Trophoblast cell (in vitro differentiated cells and primary cell): ENCODE data around the gene PLIN4.

Experiments
- DNase-seq, 2 donors: peaks; one replicate each; pipeline ENCODE4 v3.0.0-alpha.2; 2016
- H2AFZ ChIP-seq: 2 replicates; pipeline ENCODE4 v1.6.1; 2013; ENCODE audit warnings: low read length, moderate library complexity, mild to moderate bottlenecking; ENCODE audit not compliant: insufficient read depth, poor library complexity
- H2AK5ac ChIP-seq: 2 replicates; pipeline ENCODE4 v1.6.1; 2013; ENCODE audit warnings: mild to moderate bottlenecking, low read length
- H2BK120ac ChIP-seq: 2 replicates; pipeline ENCODE4 v1.6.1; 2013; ENCODE audit warnings: low read length, mild to moderate bottlenecking, moderate library complexity; ENCODE audit not compliant: insufficient read depth, poor library complexity
- H2BK12ac ChIP-seq: 2 replicates; pipeline ENCODE4 v1.6.1; 2013; ENCODE audit warnings: mild to moderate bottlenecking, low read length, moderate library complexity
- H2BK5ac ChIP-seq: 2 replicates; pipeline ENCODE4 v1.6.1; 2013; ENCODE audit warnings: low read length, low read depth, moderate library complexity, mild to moderate bottlenecking; ENCODE audit not compliant: poor library complexity
- H3K14ac ChIP-seq: 2 replicates; pipeline ENCODE4 v1.6.1; 2013; ENCODE audit warnings: mild to moderate bottlenecking, low read length
- H3K18ac ChIP-seq: 2 replicates; pipeline ENCODE4 v1.6.1; 2013; ENCODE audit warnings: mild to moderate bottlenecking, low read length
- H3K23ac ChIP-seq: 2 replicates; pipeline ENCODE4 v1.6.1; 2013; ENCODE audit warnings: low read length
- H3K27ac ChIP-seq: 2 replicates; pipeline ENCODE4 v1.5.1; 2013; ENCODE audit warnings: low read depth, mild to moderate bottlenecking, inconsistent platforms, low read length, moderate library complexity
- H3K27me3 ChIP-seq: 2 replicates; pipeline ENCODE4 v1.6.1; 2013; ENCODE audit warnings: inconsistent platforms, mild to moderate bottlenecking, low read length, moderate library complexity; ENCODE audit not compliant: insufficient read depth
- H3K36me3 ChIP-seq, 2 experiments: 1 replicate in 1 of 2; 2 replicates in 1 of 2; pipeline ENCODE4 v1.6.1; 2013; ENCODE audit warnings: low read length in 2 of 2, mild to moderate bottlenecking in 2 of 2, moderate library complexity in 1 of 2; ENCODE audit not compliant: insufficient read depth in 2 of 2, control insufficient read depth in 1 of 2
- H3K4ac ChIP-seq: 2 replicates; pipeline ENCODE4 v1.6.1; 2013; ENCODE audit warnings: low read depth, mild to moderate bottlenecking, low read length, moderate library complexity
- H3K4me1 ChIP-seq, 2 experiments: 1 replicate in 1 of 2; 2 replicates in 1 of 2; pipeline ENCODE4 v1.6.1; 2013; ENCODE audit warnings: low read length in 2 of 2, mild to moderate bottlenecking in 2 of 2, moderate library complexity in 1 of 2; ENCODE audit not compliant: insufficient read depth in 2 of 2, control insufficient read depth in 1 of 2
- H3K4me2 ChIP-seq: 2 replicates; pipeline ENCODE4 v1.6.1; 2013; ENCODE audit warnings: inconsistent platforms, mild to moderate bottlenecking, low read length, moderate library complexity
- H3K4me3 ChIP-seq: 2 replicates; pipeline ENCODE4 v1.5.1; 2013; ENCODE audit warnings: mild to moderate bottlenecking, low read depth, low read length, inconsistent platforms
- H3K79me1 ChIP-seq: one replicate; pipeline ENCODE4 v1.6.1; 2013; ENCODE audit warnings: low read length
- H3K79me2 ChIP-seq: 2 replicates; pipeline ENCODE4 v1.6.1; 2013; ENCODE audit warnings: low read length, mild to moderate bottlenecking; ENCODE audit not compliant: control insufficient read depth, insufficient read depth, poor library complexity
- H3K9ac ChIP-seq: 2 replicates; pipeline ENCODE4 v1.6.1; 2013; ENCODE audit warnings: mild to moderate bottlenecking, low read length
- H3K9me3 ChIP-seq: 2 replicates; pipeline ENCODE4 v1.6.1; 2013; ENCODE audit warnings: low read depth, mild to moderate bottlenecking, control low read depth, inconsistent platforms, low read length; ENCODE audit not compliant: insufficient read depth
- H4K12ac ChIP-seq: 2 replicates; pipeline ENCODE4 v1.6.1; 2013; ENCODE audit warnings: low read depth, mild to moderate bottlenecking, low read length, moderate library complexity
- H4K8ac ChIP-seq: 2 replicates; pipeline ENCODE4 v1.6.1; 2013; ENCODE audit warnings: low read depth, mild to moderate bottlenecking, low read length, moderate library complexity
- H4K91ac ChIP-seq: one replicate; pipeline ENCODE4 v1.6.1; 2013; ENCODE audit warnings: low read depth, mild to moderate bottlenecking, low read length, moderate library complexity
- WGBS: extraction: QIAGEN DNeasy Blood & Tissue Kit; methylation state at CpG from one replicate; pipeline ENCODE4 v1.1.7; 2013; ENCODE audit warnings: missing lambda C conversion rate; ENCODE audit not compliant: insufficient read length, insufficient coverage; ENCODE audit errors: extremely low coverage; 5-methylcytosine and 5-hydroxymethylcytosine counted together

The PLIN4 gene

DNA sequence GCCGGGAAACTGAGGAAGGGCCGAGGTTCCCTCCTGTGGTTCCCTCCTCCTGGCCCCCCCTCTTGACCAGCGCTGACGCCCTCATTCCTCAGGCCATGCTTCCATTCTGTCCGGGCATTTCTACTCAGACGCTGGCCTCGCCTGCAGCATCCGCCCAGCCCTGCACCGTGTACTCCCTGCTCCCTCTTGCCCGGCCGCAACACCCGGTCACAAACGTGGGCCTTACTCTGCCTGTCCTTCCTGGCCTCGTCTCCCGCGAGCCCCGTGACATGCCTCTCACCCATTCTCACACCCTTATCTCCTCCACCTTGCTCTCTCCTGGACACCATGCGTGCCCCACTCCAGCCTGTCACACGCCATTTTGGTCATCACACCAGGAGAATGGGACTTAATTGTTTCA is 34.9 kb downstream of the PLIN4 start:
- peaks cover 44 to 46% of the 10 kb centered on the region in 2 experiments for H3K36me3 ChIP-seq
- no peaks in the 10 kb centered on the region for H3K4me1 ChIP-seq
- H3K27me3 ChIP-seq, result no peaks in the 10 kb centered on the region
- H4K91ac ChIP-seq, result no peak overlapping the region
- no peak overlapping the region for H3K4ac ChIP-seq
- H3K79me2 ChIP-seq, result no peaks in the 10 kb centered on the region
- H2BK120ac ChIP-seq, result no peak overlapping the region
- H4K12ac ChIP-seq, result no peak overlapping the region
- WGBS, result no CpG with 5 or more reads among the region's 19 CpGs
- no peak overlapping the region for H2AK5ac ChIP-seq
- H3K14ac ChIP-seq, result no peak overlapping the region
- no peak overlapping the region for H2AFZ ChIP-seq
- no peak overlapping the region for H4K8ac ChIP-seq
- H3K4me2 ChIP-seq, result no peak overlapping the region
- H3K27ac ChIP-seq, result no peak overlapping the region
- DNase-seq, result no peak
- H2BK5ac ChIP-seq, result no peak overlapping the region
- H3K79me1 ChIP-seq, result no peaks in the 10 kb centered on the region
- H3K23ac ChIP-seq, result no peak overlapping the region
- H3K9ac ChIP-seq, result no peak overlapping the region
- no peak overlapping the region for H3K18ac ChIP-seq
- no peak overlapping the region for H3K4me3 ChIP-seq
- H2BK12ac ChIP-seq, result no peak overlapping the region
- H3K9me3 ChIP-seq, result peaks cover 3% of the 10 kb centered on the region

DNA sequence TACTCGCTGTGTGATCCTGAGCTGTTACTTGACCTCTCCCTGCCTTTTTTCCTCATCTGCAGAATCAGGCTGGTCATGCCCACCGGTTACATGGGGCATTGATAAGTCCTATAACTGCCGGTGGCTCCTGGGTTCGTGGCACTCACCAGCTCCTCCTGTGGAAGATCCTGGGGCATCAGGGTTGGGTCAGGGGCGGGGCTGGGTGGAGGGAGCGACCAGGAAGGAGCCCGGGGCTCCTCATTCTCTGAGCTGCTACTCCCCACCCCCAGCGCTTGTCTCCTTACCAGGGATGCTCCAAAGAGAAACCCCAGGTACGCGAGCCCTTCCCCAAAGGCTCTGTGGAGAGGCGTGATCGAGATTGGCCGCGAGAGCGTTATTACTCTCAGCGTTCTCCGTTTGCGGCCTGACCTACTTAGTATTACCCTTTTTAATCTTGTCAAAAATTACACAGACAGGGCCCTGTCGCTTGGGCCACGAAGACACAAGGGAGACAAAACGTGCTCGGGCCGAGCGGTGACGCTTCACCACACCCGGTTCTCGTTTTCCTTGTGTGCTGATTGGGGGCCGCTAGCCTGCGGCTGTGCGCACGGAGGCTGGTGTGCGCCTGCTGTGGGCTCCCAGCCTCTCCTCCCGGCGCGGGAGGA is 35.4 kb downstream of the PLIN4 start:
- no CpG with 5 or more reads among the region's 35 CpGs for WGBS
- H3K18ac ChIP-seq, result no peak overlapping the region
- H3K79me1 ChIP-seq, result no peaks in the 10 kb centered on the region
- H3K14ac ChIP-seq, result no peak overlapping the region
- H4K8ac ChIP-seq, result no peak overlapping the region
- no peak overlapping the region for H3K9ac ChIP-seq
- H2AFZ ChIP-seq, result no peak overlapping the region
- no peaks in the 10 kb centered on the region for H3K79me2 ChIP-seq
- H2BK120ac ChIP-seq, result no peak overlapping the region
- H2AK5ac ChIP-seq, result no peak overlapping the region
- no peak overlapping the region for H3K23ac ChIP-seq
- no peaks in the 10 kb centered on the region for H3K27me3 ChIP-seq
- no peak overlapping the region for H4K12ac ChIP-seq
- peaks cover 42 to 46% of the 10 kb centered on the region in 2 experiments for H3K36me3 ChIP-seq
- DNase-seq, result no peak
- H3K4me1 ChIP-seq, result no peaks in the 10 kb centered on the region
- no peak overlapping the region for H4K91ac ChIP-seq
- H3K4ac ChIP-seq, result no peak overlapping the region
- no peak overlapping the region for H2BK5ac ChIP-seq
- H2BK12ac ChIP-seq, result no peak overlapping the region
- peaks cover 4% of the 10 kb centered on the region for H3K9me3 ChIP-seq
- H3K4me3 ChIP-seq, result no peak overlapping the region
- H3K4me2 ChIP-seq, result no peak overlapping the region
- H3K27ac ChIP-seq, result no peak overlapping the region

DNA sequence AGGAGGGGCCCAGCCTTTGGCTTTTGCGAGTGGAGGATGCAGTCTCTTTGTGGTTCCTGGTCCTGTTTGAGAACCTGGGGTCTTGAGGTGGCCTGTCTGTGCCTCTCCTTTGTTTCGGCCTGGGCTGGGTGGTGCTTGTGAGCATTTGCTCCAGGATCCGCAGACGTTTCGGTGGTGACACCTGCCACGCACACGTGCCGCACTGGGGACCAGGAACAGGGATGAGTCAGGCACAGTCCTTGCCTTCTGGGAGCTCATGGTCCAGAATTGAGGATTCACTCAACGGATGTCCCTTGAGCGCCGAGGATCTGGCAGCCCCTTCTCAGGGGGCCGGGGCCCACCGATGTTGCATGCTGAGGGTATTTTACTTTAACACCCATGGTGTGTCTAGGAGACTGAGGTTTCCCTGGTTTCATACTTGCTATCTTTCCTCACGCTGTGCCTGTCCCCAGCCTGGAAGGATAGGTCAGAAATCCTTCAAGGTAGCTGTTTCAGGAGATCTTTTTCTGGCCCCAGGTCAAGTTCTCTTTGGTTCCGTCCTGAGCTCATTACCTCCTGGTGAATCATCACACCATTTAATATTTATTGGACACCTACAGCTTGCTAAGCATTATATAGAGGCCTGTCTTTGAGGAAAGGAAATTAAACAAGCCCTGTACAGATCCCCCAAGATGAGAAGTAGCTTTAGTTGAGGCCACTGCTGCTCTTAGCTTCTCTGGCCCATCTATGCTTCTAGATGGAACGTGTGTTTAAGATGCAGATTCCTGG is 41.1 kb downstream of the PLIN4 start:
- no peak overlapping the region for H4K91ac ChIP-seq
- no peak overlapping the region for H2BK120ac ChIP-seq
- no peak overlapping the region for H3K27ac ChIP-seq
- H3K4me2 ChIP-seq, result no peak overlapping the region
- no CpG with 5 or more reads among the region's 16 CpGs for WGBS
- no peak overlapping the region for H2AFZ ChIP-seq
- no peak overlapping the region for H3K23ac ChIP-seq
- no peak overlapping the region for H3K14ac ChIP-seq
- H3K79me2 ChIP-seq, result peaks cover 18% of the 10 kb centered on the region
- H3K36me3 ChIP-seq, result peaks cover 36 to 37% of the 10 kb centered on the region in 2 experiments
- H3K9ac ChIP-seq, result no peak overlapping the region
- H3K9me3 ChIP-seq, result peaks cover 2% of the 10 kb centered on the region
- H2AK5ac ChIP-seq, result no peak overlapping the region
- H3K4me3 ChIP-seq, result no peak overlapping the region
- no peak for DNase-seq
- no peak overlapping the region for H4K8ac ChIP-seq
- H3K18ac ChIP-seq, result no peak overlapping the region
- no peak overlapping the region for H2BK12ac ChIP-seq
- peaks cover 13 to 18% of the 10 kb centered on the region in 2 experiments for H3K4me1 ChIP-seq
- H2BK5ac ChIP-seq, result no peak overlapping the region
- H3K79me1 ChIP-seq, result peaks cover 3% of the 10 kb centered on the region
- no peak overlapping the region for H3K4ac ChIP-seq
- no peak overlapping the region for H4K12ac ChIP-seq
- H3K27me3 ChIP-seq, result no peaks in the 10 kb centered on the region

DNA sequence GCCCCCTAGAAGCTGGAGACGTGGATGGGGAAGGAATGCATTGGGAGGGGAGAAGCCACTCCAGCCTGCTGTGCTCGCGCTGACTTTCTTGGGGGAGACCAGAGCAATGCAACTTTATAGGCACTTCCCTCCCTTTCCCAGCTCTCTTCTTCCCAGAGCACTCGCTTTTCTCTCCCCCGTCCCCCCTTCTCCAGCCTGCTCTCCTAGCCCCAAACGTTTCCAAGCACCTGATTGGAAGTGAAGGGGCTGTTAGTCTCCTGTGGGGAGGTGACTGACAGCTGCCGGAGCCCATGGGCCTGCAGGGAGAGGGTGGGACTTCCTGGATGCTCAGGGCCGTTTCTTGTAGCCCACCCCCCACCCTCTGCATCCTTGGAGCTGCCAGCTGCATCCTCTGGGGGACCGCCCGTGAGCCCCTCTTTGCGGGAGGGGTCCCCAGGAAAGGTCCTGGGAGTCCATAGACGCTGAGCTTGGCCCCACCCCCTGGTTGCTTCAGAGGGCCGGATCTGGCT is 43.7 kb downstream of the PLIN4 start:
- peaks cover 19% of the 10 kb centered on the region for H3K79me2 ChIP-seq
- H4K8ac ChIP-seq, result peak overlapping the region; percentile 56
- H3K23ac ChIP-seq, result no peak overlapping the region
- no peaks in the 10 kb centered on the region for H3K27me3 ChIP-seq
- peaks cover 2% of the 10 kb centered on the region for H3K9me3 ChIP-seq
- H3K79me1 ChIP-seq, result peaks cover 7% of the 10 kb centered on the region
- no peak overlapping the region for H2AK5ac ChIP-seq
- H3K4me2 ChIP-seq, result peak overlapping the region; percentile 80
- H3K4me1 ChIP-seq, result peaks cover 13 to 20% of the 10 kb centered on the region in 2 experiments
- H2AFZ ChIP-seq, result peak overlapping the region; percentile 44
- no peak overlapping the region for H4K91ac ChIP-seq
- peaks cover 25 to 31% of the 10 kb centered on the region in 2 experiments for H3K36me3 ChIP-seq
- no peak overlapping the region for H2BK5ac ChIP-seq
- H3K9ac ChIP-seq, result no peak overlapping the region
- peak in 1 of 2 donors; percentile 5 for DNase-seq
- H2BK12ac ChIP-seq, result no peak overlapping the region
- peak overlapping the region; percentile 49 for H3K4me3 ChIP-seq
- H3K14ac ChIP-seq, result no peak overlapping the region
- no peak overlapping the region for H3K27ac ChIP-seq
- H3K18ac ChIP-seq, result no peak overlapping the region
- no peak overlapping the region for H2BK120ac ChIP-seq
- WGBS, result no CpG with 5 or more reads among the region's 13 CpGs
- no peak overlapping the region for H3K4ac ChIP-seq
- peak overlapping the region; percentile 22 for H4K12ac ChIP-seq
